Smooth muscle cell (in vitro differentiated cells): ENCODE measurements around the gene ZNF827. TPM values are rescaled to one million over a fixed set of nuclear protein-coding genes. Genes with fewer than 3 reads are reported as not detected.

Experiments
- DNase-seq: peaks from one replicate; lab custom pipeline; 2025; ENCODE audit not compliant: unreplicated experiment; lab: John Stamatoyannopoulos, UW
- H2AFZ ChIP-seq: fragments of 200-600 bp; sonication (generic); 2 replicates; pipeline ENCODE4 v1.6.0; 2016; ENCODE audit warnings: antibody characterized with exemption, low read depth, mild to moderate bottlenecking
- H3F3A ChIP-seq: fragments of 200-600 bp; sonication (generic); 2 replicates; pipeline ENCODE4 v1.6.0; 2017; ENCODE audit warnings: antibody characterized with exemption, low read depth
- H3K27ac ChIP-seq: fragments of 200-600 bp; sonication (generic); 2 replicates; pipeline ENCODE4 v1.5.1; 2016; ENCODE audit warnings: low read depth, mild to moderate bottlenecking
- H3K27me3 ChIP-seq: fragments of 200-600 bp; sonication (generic); 2 replicates; pipeline ENCODE4 v1.6.1; 2016; ENCODE audit warnings: low read depth, mild to moderate bottlenecking
- H3K36me3 ChIP-seq: fragments of 200-600 bp; sonication (generic); 2 replicates; pipeline ENCODE4 v1.5.1; 2016; ENCODE audit warnings: low read depth
- H3K4me1 ChIP-seq: fragments of 200-600 bp; sonication (generic); 2 replicates; pipeline ENCODE4 v1.5.1; 2016; ENCODE audit warnings: low read depth
- H3K4me2 ChIP-seq: fragments of 200-600 bp; sonication (generic); 2 replicates; pipeline ENCODE4 v1.6.0; 2016; ENCODE audit warnings: mild to moderate bottlenecking
- H3K4me3 ChIP-seq: fragments of 200-600 bp; sonication (generic); 2 replicates; pipeline ENCODE4 v1.5.1; 2016; ENCODE audit warnings: mild to moderate bottlenecking
- H3K79me2 ChIP-seq: fragments of 200-600 bp; sonication (generic); 2 replicates; pipeline ENCODE4 v1.6.0; 2016; ENCODE audit warnings: low read depth, mild to moderate bottlenecking
- H3K9ac ChIP-seq: fragments of 200-600 bp; sonication (generic); 2 replicates; pipeline ENCODE4 v1.6.0; 2016; ENCODE audit warnings: low read depth
- H3K9me3 ChIP-seq: fragments of 200-600 bp; sonication (generic); replicated peaks from 2 replicates; pipeline ENCODE4 v1.5.1; 2016; ENCODE audit warnings: low read depth
- H4K20me1 ChIP-seq: fragments of 200-600 bp; sonication (generic); 2 replicates; pipeline ENCODE4 v1.6.0; 2016; ENCODE audit warnings: low read depth
- WGBS: methylation state at CpG from one replicate; pipeline ENCODE4 v1.1.7; 2016; ENCODE audit warnings: low lambda C conversion rate; 5-methylcytosine and 5-hydroxymethylcytosine counted together
- polyA plus RNA-seq: library from polyadenylated mRNA; unstranded; fragments of >200 nt; fragmentation: Nextera tagmentation; extraction: Ambion mirVana; gene quantifications from 2 replicates; pipeline ENCODE4 v1.2.1, GENCODE V29; 2016
- total RNA-seq: library from RNA; depleted of rRNA; stranded (reverse); fragments of >200 nt; gene quantifications from 2 replicates; pipeline ENCODE4 v1.2.3, GENCODE V29; 2014
- TF ChIP-seq, protein P1 (sequence below): fragments of 200-600 bp; sonication (generic); IDR thresholded peaks from 2 replicates; pipeline ENCODE4 v1.5.1; 2017; ENCODE audit warnings: borderline replicate concordance, mild to moderate bottlenecking, antibody characterized with exemption; ENCODE audit not compliant: insufficient read depth, poor library complexity, severe bottlenecking

ZNF827 gene
- total and polyA plus RNA-seq, 2 experiments from 2014 or later: 6.5 to 12.8 TPM

DNA sequence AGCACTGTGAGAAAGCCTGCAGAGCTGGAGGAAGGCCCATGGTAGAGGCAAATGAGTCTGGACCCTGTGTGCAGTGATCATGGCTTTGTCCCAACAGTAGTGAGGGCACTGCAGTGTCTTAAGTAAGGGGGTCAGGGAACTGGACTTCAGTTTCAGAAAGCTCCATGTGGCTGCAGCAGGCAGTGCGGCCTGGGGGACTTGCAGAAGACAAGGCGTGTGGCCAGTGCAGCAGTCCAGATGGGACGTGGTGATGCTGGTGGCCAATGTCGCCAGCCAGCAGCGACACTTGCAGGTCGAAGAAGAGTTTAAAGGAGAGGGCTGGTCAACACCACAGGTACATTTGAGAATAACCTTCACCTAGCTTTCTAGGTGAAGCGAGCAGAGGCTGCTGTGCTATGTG, 113.4 kb downstream of the ZNF827 start:
- no peak overlapping the region for H3K4me2 ChIP-seq
- H3K27ac ChIP-seq: no peak overlapping the region
- H3K36me3 ChIP-seq: no peaks in the 10 kb centered on the region
- no peak overlapping the region for H2AFZ ChIP-seq
- no peak overlapping the region for H3K4me3 ChIP-seq
- H3K27me3 ChIP-seq: no peaks in the 10 kb centered on the region
- no peak overlapping the region for H3K9ac ChIP-seq
- WGBS: over 99% methylated on average over 7 of the region's 7 CpGs
- DNase-seq: no peak
- H3K4me1 ChIP-seq: peaks cover 7% of the 10 kb centered on the region
- no peaks in the 10 kb centered on the region for H4K20me1 ChIP-seq
- no peaks in the 10 kb centered on the region for H3F3A ChIP-seq
- TF ChIP-seq, protein P1, sequence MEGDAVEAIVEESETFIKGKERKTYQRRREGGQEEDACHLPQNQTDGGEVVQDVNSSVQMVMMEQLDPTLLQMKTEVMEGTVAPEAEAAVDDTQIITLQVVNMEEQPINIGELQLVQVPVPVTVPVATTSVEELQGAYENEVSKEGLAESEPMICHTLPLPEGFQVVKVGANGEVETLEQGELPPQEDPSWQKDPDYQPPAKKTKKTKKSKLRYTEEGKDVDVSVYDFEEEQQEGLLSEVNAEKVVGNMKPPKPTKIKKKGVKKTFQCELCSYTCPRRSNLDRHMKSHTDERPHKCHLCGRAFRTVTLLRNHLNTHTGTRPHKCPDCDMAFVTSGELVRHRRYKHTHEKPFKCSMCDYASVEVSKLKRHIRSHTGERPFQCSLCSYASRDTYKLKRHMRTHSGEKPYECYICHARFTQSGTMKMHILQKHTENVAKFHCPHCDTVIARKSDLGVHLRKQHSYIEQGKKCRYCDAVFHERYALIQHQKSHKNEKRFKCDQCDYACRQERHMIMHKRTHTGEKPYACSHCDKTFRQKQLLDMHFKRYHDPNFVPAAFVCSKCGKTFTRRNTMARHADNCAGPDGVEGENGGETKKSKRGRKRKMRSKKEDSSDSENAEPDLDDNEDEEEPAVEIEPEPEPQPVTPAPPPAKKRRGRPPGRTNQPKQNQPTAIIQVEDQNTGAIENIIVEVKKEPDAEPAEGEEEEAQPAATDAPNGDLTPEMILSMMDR: no peak
- H3K9me3 ChIP-seq: no peaks in the 10 kb centered on the region
- H3K79me2 ChIP-seq: no peaks in the 10 kb centered on the region

DNA sequence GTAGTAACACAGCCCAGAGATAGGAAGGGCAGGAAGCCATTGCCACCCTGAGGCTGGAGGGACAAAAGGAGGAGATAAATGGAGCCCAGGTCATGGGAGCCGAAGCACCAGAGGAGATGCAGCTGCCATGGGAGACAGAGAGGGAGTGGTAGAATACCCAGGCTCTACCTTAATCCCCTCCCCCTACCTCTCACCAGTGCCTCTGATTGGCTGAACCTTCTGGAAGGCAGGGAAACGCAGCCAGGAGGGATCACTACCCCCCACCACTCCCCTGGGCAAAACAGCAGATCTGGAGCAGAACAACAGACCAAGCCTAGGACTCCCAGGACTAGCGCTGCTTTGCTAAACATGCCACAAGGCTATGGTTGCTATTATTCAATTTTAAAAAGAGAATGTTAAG, 114.2 kb downstream of the ZNF827 start:
- no peaks in the 10 kb centered on the region for H3K27me3 ChIP-seq
- H3K9ac ChIP-seq: no peak overlapping the region
- H3F3A ChIP-seq: no peaks in the 10 kb centered on the region
- H3K36me3 ChIP-seq: no peaks in the 10 kb centered on the region
- WGBS: 96% methylated on average over 3 of the region's 3 CpGs
- no peak for DNase-seq
- TF ChIP-seq, protein P1: no peak
- no peak overlapping the region for H3K4me2 ChIP-seq
- no peak overlapping the region for H2AFZ ChIP-seq
- no peaks in the 10 kb centered on the region for H3K9me3 ChIP-seq
- no peak overlapping the region for H3K4me3 ChIP-seq
- no peaks in the 10 kb centered on the region for H3K79me2 ChIP-seq
- no peak overlapping the region for H3K27ac ChIP-seq
- H4K20me1 ChIP-seq: no peaks in the 10 kb centered on the region
- peaks cover 7% of the 10 kb centered on the region for H3K4me1 ChIP-seq

DNA sequence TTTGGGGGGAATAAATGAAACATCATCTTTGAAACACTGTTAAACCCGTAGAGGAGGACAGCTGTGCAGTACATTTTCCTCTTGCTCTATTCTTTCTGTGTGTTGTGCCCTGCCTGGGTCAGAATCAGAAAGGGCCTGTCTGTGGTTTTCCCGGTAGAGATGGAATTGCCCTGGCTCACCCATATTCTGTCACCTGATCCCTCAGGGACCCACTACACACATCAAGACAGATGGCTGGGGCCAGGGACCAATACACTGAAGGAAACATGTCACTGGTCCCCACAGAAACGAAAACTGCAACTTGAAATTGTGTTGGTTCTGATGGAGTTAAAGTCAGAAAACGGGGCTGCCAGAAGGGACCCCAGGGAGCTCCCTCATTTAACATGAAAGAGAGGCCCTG, 114.9 kb downstream of the ZNF827 start:
- peaks cover 7% of the 10 kb centered on the region for H3K4me1 ChIP-seq
- no peak overlapping the region for H3K27ac ChIP-seq
- no peaks in the 10 kb centered on the region for H3K36me3 ChIP-seq
- no peaks in the 10 kb centered on the region for H3F3A ChIP-seq
- DNase-seq: no peak
- WGBS: 91% methylated on average over 4 of the region's 4 CpGs
- TF ChIP-seq, protein P1: no peak
- no peak overlapping the region for H2AFZ ChIP-seq
- H3K9me3 ChIP-seq: no peaks in the 10 kb centered on the region
- no peaks in the 10 kb centered on the region for H3K27me3 ChIP-seq
- H3K9ac ChIP-seq: no peak overlapping the region
- no peak overlapping the region for H3K4me2 ChIP-seq
- no peaks in the 10 kb centered on the region for H4K20me1 ChIP-seq
- H3K79me2 ChIP-seq: no peaks in the 10 kb centered on the region
- H3K4me3 ChIP-seq: no peak overlapping the region

DNA sequence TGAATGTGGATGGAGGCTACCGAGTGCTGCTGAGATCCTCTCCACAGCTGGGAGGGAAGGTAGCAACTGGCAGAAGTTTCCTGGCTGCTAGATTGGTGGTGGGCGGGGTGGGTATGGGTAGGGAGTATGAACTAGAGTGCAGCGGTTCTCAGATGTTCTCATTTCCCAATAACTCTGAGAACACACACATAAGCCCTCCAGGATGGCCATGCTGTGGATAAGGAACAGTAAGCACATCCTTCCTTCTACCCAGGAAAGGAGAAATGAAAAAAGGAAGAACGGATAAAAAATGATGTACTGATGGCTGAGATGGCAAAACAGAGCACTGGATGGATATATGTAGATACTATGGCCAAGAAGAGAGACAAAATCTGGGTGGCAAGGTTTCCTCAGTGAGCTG, 116.0 kb downstream of the ZNF827 start:
- Histone ChIP-seq H3K79me2 (no peaks in the 10 kb centered on the region), H3K36me3 (no peaks in the 10 kb centered on the region), H3K9me3 (no peaks in the 10 kb centered on the region), H3K4me1 (peaks cover 7% of the 10 kb centered on the region), H3K9ac (no peak overlapping the region), H2AFZ (no peak overlapping the region), H4K20me1 (no peaks in the 10 kb centered on the region), H3K4me3 (no peak overlapping the region), H3K4me2 (no peak overlapping the region), H3K27me3 (no peaks in the 10 kb centered on the region), H3K27ac (no peak overlapping the region), H3F3A (no peaks in the 10 kb centered on the region)
- 94% methylated on average over 4 of the region's 4 CpGs for WGBS
- no peak for DNase-seq
- TF ChIP-seq, protein P1: no peak
